ENCODE results near the gene DMTF1.
"Not testable (repeated sequence)": the region's sequence is repeated elsewhere in the genome, so short reads cannot be mapped to it uniquely, and the experiment has no call there.

Gene DMTF1

GRCh38 chr7:87223666-87224065 is 71.4 kb downstream of the DMTF1 start:
- TF ChIP-seq ZFX (IDR thresholded peaks at IDR 0.05; ENCODE audit: borderline replicate concordance) (no peak), CTCF (IDR thresholded peaks at IDR 0.05) (no peak)
- H3K27ac ChIP-seq = no peak overlapping the region

- no peak overlapping the region for H3K27ac ChIP-seq
- TF ChIP-seq ZFX (IDR thresholded peaks at IDR 0.05; ENCODE audit: borderline replicate concordance) (no peak), CTCF (IDR thresholded peaks at IDR 0.05) (no peak)
These were observed 73.4 kb downstream of the DMTF1 start for GRCh38 chr7:87225696-87226095.

- no peak overlapping the region for H3K27ac ChIP-seq
- no peak for TF ChIP-seq CTCF (IDR thresholded peaks at IDR 0.05)
- TF ChIP-seq ZFX (IDR thresholded peaks at IDR 0.05; ENCODE audit: borderline replicate concordance) = no peak
These were observed 74.2 kb downstream of the DMTF1 start for GRCh38 chr7:87226495-87226894.

GRCh38 chr7:87231258-87231657 is 79.0 kb downstream of the DMTF1 start:
- TF ChIP-seq ZFX (IDR thresholded peaks at IDR 0.05; ENCODE audit: borderline replicate concordance) = no peak
- no peak for TF ChIP-seq CTCF (IDR thresholded peaks at IDR 0.05)

GRCh38 chr7:87231711-87232110 is 79.5 kb downstream of the DMTF1 start:
- TF ChIP-seq ZFX (IDR thresholded peaks at IDR 0.05; ENCODE audit: borderline replicate concordance) (no peak), CTCF (IDR thresholded peaks at IDR 0.05) (no peak)
- H3K27ac ChIP-seq = no peak overlapping the region

More at GRCh38 chr7:87231258-87231657, 79.0 kb downstream of the DMTF1 start:
- H3K27ac ChIP-seq = no peak overlapping the region

GRCh38 chr7:87234949-87235348 is 82.7 kb downstream of the DMTF1 start:
- TF ChIP-seq ZFX (IDR thresholded peaks at IDR 0.05; ENCODE audit: borderline replicate concordance) (no peak), CTCF (IDR thresholded peaks at IDR 0.05) (no peak)

GRCh38 chr7:87238464-87239051 is 86.3 kb downstream of the DMTF1 start:
- H3K27ac ChIP-seq = not testable (repeated sequence)

More at GRCh38 chr7:87234949-87235348, 82.7 kb downstream of the DMTF1 start:
- H3K27ac ChIP-seq = no peak overlapping the region

GRCh38 chr7:87245671-87246070 is 93.4 kb downstream of the DMTF1 start:
- H3K27ac ChIP-seq = not testable (repeated sequence)

All from 22Rv1 (cell line).